Fibroblast of skin of right biceps (primary cell): ENCODE measurements around the gene RPS25.
"Not testable (repeated sequence)": the region's sequence is repeated elsewhere in the genome, so short reads cannot be mapped to it uniquely, and the experiment has no call there.

Experiments used
- DNase-seq: peaks from one replicate; pipeline ENCODE4 v3.0.0-alpha.2; 2013

RPS25 gene

DNA sequence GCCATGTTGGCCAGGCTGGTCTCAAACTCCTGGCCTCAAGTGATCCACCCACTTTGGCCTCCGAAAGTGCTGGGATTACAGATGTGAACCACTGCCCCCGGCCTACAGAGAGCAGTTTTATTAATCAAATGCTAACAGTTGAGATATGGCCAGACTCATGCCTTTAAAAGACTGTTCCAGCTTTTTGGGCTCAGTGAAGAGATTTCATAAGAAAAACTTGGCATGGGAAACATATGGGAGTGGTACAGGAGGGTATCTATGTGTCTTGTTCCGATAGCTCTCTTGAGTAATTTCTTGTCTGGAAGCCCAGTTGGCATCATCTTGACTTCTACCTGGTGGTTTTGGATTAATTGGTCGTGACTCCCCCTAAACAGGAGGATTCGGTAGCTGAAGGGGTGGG, 20.7 kb upstream of the RPS25 start:
- no peak for DNase-seq

DNA sequence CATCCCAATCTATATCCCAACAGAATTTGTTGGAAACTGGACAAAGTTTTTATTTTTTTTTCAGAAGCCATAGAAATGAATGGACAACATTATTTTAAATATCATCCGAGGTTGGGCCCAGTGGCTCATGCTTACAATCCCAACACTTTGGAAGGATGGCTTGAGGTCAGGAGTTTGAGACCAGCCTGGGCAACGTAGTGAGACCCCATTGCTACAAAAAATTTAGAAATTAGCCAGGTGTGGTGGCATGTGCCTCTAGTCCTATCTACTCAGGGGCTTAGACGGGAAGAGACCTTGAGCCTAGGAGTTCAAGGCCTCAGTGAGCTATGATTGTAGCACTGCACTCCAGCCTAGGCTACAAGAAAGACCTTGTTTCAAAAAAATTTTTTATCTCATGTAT, 16.7 kb upstream of the RPS25 start:
- DNase-seq: no peak

DNA sequence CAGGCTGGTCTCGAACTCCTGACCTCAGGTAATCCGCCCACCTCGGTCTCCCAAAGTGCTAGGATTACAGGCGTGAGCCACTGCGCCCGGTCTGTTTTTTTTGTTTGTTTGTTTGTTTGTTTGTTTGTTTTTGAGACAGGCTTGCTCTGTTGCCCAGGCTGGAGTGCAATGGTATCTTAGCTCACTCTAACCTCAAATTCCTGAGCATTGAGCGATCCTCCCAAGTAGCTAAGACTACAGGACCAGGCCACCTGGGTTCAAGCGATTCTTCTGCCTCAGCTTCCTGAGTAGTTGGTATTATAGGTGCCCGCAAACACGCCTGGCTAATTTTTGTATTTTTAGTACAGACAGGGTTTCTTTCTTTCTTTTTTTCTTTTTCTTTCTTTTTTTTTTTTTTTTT, 15.3 kb upstream of the RPS25 start:
- DNase-seq: not testable (repeated sequence)

DNA sequence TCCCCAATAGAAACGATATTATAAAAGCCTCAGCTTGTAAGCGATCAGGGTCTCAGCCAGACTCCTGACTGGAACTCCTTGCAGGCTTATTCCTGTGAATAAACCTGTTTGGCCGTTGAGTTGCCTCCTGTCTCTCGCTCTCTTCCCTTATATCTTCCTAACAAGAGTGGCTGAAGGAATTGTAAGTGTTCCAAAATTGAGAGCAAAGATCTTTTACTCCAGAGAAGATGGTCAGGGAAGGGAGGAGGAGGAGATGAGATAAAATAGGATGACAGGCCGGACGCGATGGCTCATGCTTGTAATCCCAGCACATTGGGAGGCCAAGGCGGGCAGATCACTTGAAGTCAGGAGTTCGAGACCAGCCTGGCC, 13.8 kb upstream of the RPS25 start:
- DNase-seq: no peak

DNA sequence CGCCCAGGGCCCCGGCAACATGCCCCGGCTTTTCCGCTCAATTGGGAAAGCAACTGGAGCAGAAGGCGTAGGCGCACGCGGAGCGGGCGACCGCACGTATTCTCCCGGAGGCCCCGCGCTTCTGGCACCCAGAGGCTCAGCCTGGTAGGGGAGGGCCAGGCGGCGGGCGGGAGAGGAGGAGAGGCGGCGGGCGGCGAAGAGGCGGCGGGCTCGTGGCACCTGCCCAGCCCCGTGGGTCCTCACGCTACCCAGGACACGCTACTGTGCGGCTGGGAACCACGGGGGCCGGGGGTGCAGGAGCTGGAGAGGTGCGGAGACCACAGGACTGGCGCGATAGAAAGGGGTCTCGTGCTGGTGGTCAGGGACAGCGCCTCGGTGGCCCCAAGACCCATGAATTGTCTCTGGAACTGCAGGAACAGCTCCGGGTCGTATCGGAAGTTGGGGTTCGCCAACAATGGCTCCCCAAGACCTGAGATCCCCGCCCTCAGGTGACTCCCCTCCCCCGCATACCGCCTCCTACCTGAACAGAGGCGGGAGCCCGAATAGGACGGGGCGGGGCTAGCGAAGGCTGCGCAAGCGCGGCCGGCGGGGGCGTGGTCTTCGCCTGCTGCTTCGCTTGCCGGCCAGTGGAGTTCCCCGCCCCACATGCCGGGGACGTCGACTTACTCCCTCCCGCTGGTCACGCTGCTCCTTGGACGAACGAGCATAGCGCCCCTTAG, 12.3 kb upstream of the RPS25 start, which contains the start of gene SLC37A4:
TSS of gene SLC37A4 (minus strand) at position 549 of the 719 bp plus-strand sequence.
- DNase-seq: peak; percentile 96

DNA sequence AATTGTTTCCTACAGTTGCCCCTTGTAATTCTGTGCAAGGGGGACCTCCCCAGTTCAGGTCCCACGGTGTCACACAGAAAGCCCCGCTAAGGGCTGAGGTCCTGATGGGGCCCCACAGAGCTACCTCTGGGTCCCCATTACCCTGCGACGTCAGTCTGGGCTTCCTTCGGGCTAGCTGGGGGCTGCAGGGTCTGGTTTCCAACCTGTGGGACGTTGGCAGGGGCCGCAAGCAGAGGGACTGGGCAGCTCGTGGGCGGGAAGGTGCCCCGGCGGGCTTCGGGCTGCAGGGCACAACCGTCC, 11.8 kb upstream of the RPS25 start:
- DNase-seq: no peak

DNA sequence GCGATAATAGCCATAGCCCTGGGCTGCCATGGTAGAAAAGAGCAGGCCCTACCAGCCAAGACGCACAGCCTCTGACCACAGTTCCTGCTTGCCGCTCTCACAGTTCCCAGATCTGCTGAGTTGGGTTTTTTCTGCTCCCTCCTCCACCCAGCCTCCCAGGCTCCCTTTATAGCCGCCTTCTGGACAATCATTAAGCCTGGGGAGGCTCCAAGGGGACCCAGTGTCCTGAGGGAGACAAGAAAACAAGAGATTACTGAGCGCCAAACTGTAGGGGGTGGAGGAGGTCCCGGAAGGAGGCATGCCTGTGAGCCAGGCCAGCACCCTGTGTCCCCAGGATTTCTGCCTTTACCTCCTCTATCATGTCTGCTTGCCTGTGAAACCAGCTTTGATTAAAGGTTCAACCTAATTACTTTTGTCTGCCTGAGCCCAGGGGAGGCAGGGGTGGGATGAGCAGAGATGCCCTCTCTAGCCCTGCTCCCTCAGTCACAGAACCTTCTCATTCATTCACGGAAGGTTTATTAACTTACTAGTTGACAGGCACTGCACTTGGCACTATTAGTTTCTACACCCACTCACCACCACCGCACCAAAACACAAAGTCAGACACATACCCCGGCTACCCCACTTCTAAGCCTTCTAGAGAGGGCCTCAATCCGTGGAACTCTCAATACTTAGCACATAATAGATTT, 11.3 kb upstream of the RPS25 start:
- DNase-seq: no peak

DNA sequence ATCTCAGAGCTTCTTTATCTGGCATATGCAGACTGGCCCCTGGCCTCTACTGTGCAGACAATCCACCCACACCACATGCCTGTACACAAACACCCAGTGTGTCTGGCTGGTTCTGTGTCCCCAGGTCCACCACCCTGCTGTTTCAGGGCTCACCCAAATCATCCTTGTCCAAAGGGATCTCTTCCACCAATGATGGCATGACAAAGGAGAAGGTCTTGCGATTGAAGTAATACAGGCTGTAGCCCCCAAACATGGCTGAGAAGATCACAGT, 10.9 kb upstream of the RPS25 start:
- no peak for DNase-seq

DNA sequence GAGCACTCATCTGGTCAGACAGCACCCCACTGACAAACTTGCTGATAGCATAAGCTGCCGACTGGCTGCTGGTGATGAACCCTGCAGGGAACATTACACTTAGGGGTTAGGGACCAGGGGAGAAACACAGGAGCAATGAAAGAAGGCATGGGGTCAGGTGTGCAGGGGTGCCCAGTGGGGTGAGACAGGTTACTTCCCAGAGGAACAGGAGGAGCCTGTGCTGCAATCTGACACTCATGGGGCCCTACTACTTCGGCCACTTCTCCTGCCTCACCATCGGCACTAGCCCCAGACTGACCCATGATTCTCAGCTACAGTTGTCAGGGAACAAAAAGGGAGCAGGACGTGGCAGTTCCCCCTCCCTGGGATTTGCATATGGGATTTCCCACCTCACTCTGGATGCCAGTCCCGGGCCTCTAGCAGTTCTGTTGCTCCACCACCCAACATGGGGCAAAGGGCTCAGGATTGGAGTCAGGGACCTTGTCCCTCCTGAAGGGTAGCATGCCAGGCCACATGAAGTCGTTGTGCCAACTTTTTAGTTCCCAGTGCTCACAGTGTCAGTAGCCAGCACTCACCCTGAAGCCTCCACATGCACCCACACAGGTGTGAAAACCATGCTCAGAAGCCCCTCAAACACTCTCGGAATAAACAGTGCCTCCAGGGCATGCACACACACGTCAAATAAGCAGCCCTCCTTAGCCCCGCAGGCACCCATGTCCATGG, 10.4 kb upstream of the RPS25 start:
- DNase-seq: no peak

DNA sequence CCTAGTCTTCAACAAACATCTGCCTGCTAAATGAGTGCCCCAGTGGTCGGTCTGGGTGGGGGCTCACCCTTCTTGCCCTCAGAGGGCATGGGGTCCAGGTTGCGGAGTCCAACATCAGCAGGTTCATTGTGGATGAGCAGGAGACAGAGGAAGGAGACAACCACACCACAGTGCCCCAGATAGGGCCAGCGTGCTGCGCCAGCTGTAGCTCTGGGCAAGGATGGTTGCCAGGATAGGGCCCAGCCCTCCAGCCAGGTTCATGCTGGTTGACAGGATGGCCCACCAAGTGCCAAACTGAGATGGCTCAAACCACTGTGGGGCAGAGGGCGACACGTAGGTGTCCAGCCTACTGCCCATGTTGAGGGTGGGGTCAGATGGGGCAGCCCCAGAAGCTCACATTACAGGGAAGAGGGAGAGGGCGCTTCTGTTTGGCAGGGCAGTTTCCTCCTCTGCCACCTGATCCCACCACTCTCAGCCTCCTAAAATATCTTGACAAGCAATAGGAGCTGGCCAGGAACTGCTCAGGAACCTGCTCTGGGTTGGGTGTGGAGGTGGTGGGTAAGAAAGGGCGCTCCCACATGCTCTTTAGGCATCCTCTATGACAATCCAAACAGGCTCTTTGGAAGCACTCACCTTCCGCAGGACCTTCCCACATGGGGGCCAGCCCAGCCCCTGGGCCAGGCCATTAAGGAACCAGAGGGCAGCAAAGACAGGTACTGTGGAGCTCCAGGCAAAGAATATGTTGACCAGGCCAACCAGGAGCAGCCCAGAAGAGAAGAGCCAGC, 9.6 kb upstream of the RPS25 start:
- no peak for DNase-seq

DNA sequence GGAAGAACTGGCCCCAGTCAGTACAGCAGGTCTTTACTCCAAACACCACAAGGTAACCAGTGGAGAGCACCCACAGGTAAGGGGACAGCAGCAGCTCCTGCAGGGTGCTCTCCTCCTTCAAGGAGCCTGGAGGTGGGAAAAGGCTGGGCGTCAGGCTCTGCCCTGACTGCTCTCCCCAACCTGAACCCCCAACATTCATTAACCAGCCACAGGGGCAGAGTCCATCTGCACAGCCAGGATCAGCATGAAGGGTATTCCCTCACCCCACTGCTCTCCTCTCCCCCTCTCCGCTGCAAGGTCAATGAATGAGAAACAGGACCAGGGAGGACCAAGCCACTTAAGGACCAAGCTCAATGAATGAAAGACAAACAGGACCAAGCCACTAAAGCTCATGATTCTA, 8.8 kb upstream of the RPS25 start:
- no peak for DNase-seq

DNA sequence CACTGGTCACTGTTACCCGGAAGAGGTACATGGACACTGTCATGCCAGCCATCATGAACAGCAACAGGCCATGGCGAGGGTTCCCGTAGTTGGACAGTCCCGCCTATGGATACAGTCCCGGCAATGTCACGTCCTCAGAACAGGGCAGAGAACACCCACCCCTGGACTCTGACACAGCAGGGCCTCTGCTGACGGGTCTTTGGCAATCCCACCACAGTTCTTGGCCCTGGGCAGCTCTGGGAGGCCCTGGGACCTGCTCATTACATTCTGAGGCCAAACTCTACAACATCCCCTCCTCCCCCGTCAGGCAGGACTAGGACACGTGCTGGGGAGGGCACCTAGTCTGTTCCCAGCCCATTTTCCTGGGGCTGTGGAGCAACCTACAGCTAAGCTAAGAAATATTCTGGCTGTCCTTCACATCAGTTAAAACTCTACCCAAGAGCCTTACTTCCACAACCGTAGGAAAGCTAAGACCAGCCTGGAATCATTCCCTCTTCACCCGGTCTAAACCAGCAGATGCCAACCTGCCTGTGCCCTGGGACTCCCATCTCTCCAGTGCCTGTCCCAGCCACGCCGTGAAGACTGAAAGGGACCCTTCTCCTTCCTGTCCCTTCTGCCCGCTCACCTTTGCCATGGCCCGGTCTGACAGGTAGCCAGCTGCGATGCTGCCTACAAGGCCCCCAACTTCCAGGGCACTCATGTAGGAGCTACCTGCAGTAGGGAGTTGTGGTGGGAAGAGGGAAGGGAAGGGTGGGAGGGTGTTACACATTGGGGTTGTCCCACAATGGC, 8.0 kb upstream of the RPS25 start:
- DNase-seq: no peak

DNA sequence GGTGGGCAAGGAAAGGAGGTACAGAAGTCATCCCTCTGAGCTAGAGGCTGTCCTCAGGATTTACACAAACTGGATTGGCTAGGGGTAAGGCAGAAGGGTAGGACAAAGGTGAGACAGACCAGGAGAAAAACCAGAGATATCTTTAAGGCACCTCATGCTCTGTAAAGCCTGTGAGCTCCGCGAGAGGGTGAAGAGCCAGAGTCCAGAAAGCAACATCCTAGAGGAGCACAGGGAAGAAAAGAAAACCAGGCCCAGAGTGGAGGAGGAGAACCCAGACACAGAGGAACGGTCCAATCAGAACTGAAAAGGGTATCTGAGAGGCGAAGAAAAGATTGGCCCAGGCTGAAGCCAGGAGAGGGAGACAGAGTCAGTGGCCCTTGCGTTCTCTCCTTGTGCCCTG, 7.4 kb upstream of the RPS25 start:
- DNase-seq: no peak

DNA sequence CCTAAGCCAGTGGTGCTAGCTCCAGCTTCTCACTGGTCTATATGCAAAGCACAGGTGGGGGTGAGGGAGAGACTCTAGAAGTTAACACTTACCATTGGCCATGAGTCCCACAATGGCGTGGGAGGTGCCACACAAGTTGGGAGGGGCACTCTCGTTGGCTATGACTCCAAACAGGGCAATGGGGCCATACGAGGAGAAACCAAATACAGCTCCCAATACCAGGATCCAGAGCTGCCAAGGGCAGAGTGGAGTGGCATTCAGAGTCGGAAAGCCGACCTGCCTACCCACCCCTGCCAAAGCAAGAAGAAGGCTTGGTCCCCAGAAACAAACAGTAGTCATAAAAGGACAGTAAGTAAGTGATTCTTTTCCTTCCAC, 6.9 kb upstream of the RPS25 start:
- DNase-seq: no peak

DNA sequence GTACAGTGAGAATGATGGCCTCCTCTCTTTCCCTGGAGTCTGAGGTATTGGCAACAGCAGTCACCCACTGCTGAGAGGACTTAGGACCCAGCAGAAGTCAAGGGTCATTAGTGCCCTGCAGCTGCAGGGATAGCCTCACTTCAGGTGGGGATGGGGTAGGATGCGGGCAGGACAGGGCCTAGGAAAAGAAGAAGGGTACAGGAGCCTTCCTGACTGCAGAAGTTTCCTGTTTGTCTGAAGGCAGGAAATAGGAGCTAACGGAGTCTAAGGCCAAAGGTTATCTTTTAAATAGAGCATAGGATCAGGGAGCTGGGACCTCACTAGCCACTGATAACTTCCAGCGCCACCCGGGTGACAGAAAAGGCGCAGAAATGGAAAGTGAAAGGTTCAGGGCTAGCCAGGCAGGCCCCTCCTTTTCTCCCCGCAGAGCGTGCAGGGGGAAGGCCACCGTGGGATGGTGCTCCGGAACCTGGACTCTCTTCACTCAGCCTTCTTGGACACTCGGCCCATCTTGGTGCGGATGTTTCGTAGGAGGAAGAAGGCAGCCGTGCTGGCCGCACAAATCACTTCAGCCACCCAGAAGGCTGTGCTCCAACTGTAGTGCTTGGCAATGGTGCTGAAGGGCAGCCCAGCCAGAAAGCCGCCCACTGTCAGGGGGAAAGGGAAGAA, 6.4 kb upstream of the RPS25 start:
- no peak for DNase-seq

DNA sequence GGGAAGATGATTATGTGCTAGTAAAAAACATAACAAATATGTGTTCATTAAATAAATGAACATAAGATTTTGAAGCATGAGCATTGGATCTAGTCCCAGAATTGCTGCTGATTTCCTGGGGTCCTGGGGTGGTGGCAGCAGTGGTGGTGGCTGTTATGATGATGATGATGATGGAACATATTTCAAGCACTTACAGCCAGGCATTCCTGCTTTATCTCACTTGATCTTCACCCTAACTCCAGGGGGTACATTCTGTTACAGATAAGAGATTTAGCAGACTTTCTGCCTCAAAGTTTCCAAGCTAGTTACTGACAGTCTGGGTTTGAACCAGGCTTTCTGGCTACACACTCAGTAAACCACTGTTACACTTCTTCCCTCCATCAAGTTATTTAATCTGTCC, 5.6 kb upstream of the RPS25 start:
- DNase-seq: peak; percentile 37

DNA sequence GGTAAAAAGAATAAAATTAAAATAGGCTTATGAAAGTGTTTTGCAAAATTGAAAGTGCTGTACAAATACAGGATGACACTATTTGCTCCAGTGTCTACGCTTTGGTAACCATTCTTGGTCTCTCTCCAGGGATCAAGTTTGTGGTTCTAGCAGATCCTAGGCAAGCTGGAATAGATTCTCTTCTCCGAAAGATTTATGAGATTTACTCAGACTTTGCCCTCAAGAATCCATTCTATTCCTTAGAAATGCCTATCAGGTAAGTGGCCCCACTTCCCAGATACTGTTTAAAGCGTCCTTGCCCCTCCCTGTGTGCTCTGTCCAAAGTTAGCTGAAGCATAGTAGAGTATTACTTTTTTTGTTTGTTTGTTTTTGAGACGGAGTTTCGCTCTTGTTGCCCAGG, 3.5 kb upstream of the RPS25 start:
- DNase-seq: no peak

DNA sequence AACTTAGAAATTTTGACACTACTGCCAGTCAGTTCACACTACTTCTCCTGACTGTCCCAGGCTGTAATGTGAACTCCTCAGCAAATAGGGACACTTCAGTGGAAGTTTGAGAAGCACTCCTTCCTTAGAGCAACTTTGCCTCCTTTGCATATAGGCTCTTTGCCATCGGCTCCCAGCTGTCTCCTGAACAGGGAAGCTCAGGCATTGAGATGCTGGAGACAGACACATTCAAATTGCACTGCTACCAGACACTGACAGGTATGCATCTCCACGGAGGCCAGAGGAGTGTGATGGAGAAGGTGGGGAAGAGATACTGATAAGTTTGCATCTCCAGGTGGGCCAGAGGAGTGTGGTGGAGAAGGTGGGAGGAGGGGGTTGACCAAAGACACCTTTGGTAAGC, 1.9 kb upstream of the RPS25 start:
- DNase-seq: no peak

DNA sequence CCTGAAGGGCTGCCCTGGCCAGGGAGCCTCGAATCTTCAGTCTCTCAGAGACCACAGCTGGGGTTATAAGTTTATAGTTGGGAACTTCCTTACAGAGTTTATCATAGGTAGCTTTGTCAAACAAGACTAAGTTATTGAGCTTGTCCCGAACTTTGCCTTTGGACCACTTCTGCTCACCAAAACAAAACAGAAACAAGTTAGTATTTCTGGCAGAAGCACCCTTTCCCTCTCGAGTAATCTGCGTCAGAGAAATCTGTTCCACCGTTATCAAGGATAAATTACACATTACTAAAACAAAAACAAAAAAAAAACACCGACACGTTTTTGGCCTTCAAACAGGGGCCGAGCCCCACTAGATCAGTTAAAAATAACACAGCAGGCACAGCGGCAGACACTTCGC, 766 bp downstream of the RPS25 start:
- not testable (repeated sequence) for DNase-seq

DNA sequence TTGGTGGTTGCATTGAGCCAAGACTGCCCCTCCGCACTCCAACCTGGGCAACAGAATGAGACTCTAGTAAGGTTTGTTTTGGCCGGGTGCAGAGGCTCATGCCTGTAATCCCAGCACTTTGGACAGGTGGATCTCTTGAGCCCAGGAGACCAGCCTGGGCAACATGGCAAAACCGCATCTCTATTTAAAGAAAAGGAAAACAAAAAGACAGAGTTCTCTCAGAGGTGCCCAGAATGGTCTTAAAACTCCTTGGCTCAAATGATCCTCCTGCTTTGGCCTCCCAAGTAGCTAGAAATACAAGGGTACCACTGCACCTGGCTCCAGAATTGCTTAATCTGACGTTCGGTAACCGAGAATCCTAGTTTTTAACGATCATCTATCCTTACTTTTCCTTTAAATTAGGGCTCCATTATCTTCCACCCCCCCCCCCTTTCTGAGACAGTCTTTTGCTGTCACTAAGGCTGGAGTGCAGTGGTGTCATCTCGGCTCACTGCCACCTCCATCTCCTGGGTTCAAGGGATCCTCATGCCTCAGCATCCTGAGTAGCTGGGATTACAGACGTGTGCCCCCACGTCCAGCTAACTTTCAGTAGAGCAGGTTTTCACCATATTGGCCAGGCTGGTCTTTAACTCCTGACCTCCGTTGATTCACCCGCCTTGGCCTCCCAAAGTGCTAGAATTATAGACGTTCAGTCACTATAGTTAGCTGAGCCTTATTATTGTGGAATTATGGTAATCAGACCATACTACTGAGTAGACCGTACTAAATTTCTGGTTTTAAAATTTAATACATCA, 1.7 kb downstream of the RPS25 start:
- no peak for DNase-seq

DNA sequence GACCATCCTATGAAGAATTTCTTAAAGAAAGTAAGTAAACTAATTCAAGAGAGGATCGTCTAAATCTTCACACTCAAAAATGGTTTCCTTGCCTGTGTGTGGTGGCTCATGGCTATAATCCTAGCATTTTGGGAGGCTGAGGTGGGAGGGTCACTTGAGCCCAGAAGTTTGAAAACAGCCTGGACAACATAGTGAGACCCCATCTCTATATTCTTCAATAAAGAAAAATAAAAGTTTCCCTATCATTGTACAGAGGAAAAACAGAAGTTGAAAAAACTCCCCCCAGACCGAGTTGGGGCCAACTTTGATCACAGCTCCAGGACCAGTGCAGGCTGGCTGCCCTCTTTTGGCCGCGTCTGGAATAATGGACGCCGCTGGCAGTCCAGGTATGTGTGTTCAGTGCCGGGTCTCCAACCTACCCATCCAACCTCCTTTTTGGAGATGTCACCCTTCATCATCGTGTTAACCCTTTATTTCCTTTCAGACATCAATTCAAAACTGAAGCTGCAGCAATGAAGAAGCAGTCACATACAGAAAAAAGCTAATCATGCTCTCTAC, 3.0 kb downstream of the RPS25 start:
- DNase-seq: no peak
